HG03457 (cell line): ENCODE results near the gene KLK15.

Experiments used
- ATAC-seq: cut with Tn5 transposase; IDR thresholded peaks from one replicate; pipeline ENCODE4 v1.9.1; 2021; ENCODE audit warnings: moderate number of reproducible peaks; ENCODE audit not compliant: unreplicated experiment

The KLK15 gene

GRCh38 chr19:50833117-50833801, at the start of gene KLK15:
Gene KLK15, minus strand, starts transcription at chr19:50833574. Its CDS starts 2,082 bp downstream, at chr19:50831492.
- no peak for ATAC-seq

DNA sequence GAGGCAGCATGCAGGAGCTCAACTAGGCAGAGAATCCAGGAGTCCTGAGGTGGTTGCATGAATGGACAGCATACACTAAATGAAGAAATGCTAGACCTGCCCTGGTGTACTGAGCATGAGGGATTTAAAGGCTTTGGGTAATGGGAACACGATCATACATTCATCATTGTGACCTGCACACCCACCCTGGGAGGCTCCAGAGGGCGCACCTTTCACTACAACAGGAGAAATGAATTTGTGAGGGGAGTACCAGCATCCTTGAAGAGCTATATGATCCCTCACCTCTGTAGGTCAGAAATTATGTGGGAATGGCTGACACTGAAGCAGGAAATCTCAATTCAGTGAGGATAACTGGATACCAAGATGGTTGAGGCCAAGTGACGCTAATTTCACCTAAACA, 48.8 kb upstream of the KLK15 start:
- ATAC-seq = no peak

GRCh38 chr19:50880241-50880640, 46.9 kb upstream of the KLK15 start:
- ATAC-seq = no peak

- ATAC-seq = no peak
Observed at GRCh38 chr19:50878851-50879250, 45.5 kb upstream of the KLK15 start.

GRCh38 chr19:50877338-50877737, 44.0 kb upstream of the KLK15 start:
- no peak for ATAC-seq

GRCh38 chr19:50876456-50876855, 43.1 kb upstream of the KLK15 start:
- ATAC-seq = no peak

DNA sequence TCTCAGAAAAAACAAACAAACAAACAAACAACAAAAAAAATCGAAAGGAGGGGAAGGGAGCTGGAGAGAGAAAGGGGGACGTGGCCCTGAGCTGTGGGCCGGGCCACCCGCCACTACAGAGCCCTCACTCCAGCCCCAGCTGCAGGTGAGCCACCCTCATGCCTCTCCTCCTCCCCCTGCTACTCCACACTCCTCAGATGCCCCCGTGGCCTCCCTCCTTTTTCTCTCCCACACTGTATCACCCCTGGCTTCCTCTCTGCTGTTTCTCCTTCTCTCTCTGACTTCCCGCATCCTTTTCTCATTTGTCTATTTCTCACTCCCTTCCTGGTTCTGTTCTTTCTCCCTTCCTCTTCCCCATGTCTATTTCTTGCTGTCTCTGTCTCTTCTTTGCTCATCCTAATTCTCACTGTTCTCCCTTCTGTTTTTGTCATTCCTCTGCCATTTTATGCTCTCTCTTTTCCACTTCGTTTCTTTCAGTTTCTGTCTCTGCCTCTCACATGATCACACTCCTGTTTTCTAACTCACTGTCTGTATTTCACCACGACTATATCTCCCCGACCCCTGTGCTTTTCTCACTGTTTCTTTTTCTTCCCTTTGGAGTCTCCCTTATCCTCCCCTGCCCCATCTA, 42.5 kb upstream of the KLK15 start:
- ATAC-seq = no peak

DNA sequence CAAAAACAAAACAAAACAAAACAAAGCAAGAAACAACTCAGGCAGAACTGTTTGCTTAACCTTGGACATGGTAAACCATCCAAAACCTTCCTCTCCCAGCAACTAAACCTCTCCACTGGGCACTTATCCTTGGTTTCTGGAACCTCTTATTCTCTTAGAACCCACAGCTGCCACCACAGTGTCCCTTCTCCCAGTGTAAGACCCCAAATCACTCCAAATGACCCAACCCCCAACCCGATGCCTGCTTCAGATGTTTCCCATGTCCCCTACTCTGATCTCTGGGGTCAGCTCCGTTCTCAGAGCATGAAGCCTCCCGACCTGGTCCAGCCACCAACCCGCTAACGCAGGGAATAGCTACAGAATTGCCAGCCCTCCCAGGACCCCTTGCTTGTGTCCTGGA, 40.8 kb upstream of the KLK15 start:
- no peak for ATAC-seq

DNA sequence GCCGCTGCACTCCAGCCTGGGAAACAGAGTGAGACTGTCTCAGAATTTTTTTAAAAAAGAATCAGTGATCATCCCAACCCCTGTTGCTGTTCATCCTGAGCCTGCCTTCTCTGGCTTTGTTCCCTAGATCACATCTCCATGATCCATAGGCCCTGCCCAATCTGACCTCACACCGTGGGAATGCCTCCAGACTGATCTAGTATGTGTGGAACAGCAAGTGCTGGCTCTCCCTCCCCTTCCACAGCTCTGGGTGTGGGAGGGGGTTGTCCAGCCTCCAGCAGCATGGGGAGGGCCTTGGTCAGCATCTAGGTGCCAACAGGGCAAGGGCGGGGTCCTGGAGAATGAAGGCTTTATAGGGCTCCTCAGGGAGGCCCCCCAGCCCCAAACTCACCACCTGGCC, 39.7 kb upstream of the KLK15 start, which contains the start of gene KLK2:
TSS of gene KLK2 (plus strand) at position 384 of the 400 bp plus-strand sequence. CDS start 35 bp downstream, outside the sequence.
- ATAC-seq = no peak

DNA sequence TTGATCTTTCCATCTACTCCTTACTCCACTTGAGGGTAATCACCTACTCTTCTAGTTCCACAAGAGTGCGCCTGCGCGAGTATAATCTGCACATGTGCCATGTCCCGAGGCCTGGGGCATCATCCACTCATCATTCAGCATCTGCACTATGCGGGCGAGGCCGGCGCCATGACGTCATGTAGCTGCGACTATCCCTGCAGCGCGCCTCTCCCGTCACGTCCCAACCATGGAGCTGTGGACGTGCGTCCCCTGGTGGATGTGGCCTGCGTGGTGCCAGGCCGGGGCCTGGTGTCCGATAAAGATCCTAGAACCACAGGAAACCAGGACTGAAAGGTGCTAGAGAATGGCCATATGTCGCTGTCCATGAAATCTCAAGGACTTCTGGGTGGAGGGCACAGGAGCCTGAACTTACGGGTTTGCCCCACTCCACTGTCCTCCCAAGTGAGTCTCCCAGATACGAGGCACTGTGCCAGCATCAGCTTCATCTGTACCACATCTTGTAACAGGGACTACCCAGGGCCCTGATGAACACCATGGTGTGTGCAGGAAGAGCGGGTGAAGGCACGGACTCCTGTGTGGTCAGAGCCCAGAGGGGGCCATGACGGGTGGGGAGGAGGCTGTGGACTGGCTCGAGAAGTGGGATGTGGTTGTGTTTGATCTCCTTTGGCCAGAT, 37.2 kb upstream of the KLK15 start:
- no peak for ATAC-seq

DNA sequence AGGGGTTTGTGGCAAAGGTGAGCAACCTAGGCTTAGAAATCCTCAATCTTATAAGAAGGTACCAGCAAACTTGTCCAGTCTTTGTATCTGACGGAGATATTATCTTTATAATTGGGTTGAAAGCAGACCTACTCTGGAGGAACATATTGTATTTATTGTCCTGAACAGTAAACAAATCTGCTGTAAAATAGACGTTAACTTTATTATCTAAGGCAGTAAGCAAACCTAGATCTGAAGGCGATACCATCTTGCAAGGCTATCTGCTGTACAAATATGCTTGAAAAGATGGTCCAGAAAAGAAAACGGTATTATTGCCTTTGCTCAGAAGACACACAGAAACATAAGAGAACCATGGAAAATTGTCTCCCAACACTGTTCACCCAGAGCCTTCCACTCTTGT, 36.1 kb upstream of the KLK15 start:
- no peak for ATAC-seq

GRCh38 chr19:50861496-50862286, 28.3 kb upstream of the KLK15 start:
- ATAC-seq = no peak

DNA sequence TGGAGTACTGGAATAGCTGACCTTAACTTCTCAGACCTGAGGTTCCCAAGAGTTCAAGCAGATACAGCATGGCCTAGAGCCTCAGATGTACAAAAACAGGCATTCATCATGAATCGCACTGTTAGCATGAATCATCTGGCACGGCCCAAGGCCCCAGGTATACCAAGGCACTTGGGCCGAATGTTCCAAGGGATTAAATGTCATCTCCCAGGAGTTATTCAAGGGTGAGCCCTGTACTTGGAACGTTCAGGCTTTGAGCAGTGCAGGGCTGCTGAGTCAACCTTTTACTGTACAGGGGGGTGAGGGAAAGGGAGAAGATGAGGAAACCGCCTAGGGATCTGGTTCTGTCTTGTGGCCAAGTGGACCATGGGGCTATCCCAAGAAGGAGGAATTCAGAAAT, 27.6 kb upstream of the KLK15 start:
- no peak for ATAC-seq

DNA sequence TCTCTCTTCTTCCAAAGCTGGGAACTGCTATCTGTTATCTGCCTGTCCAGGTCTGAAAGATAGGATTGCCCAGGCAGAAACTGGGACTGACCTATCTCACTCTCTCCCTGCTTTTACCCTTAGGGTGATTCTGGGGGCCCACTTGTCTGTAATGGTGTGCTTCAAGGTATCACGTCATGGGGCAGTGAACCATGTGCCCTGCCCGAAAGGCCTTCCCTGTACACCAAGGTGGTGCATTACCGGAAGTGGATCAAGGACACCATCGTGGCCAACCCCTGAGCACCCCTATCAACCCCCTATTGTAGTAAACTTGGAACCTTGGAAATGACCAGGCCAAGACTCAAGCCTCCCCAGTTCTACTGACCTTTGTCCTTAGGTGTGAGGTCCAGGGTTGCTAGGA, 26.5 kb upstream of the KLK15 start:
- no peak for ATAC-seq

- ATAC-seq = no peak
Observed at GRCh38 chr19:50858886-50859285, 25.5 kb upstream of the KLK15 start.

DNA sequence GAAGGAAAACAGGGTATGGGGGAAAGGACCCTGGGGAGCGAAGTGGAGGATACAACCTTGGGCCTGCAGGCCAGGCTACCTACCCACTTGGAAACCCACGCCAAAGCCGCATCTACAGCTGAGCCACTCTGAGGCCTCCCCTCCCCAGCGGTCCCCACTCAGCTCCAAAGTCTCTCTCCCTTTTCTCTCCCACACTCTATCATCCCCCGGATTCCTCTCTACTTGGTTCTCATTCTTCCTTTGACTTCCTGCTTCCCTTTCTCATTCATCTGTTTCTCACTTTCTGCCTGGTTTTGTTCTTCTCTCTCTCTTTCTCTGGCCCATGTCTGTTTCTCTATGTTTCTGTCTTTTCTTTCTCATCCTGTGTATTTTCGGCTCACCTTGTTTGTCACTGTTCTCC, 24.0 kb upstream of the KLK15 start:
- ATAC-seq = no peak

DNA sequence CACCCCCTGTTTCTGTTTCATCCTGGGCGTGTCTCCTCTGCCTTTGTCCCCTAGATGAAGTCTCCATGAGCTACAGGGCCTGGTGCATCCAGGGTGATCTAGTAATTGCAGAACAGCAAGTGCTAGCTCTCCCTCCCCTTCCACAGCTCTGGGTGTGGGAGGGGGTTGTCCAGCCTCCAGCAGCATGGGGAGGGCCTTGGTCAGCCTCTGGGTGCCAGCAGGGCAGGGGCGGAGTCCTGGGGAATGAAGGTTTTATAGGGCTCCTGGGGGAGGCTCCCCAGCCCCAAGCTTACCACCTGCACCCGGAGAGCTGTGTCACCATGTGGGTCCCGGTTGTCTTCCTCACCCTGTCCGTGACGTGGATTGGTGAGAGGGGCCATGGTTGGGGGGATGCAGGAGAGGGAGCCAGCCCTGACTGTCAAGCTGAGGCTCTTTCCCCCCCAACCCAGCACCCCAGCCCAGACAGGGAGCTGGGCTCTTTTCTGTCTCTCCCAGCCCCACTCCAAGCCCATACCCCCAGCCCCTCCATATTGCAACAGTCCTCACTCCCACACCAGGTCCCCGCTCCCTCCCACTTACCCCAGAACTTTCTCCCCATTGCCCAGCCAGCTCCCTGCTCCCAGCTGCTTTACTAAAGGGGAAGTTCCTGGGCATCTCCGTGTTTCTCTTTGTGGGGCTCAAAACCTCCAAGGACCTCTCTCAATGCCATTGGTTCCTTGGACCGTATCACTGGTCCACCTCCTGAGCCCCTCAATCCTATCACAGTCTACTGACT, 21.4 kb upstream of the KLK15 start, which contains the start of gene KLK3:
TSS of gene KLK3 (plus strand) at position 280 of the 775 bp plus-strand sequence. CDS start at position 321, 41 bp downstream.
- ATAC-seq = no peak

GRCh38 chr19:50851620-50852019, 18.2 kb upstream of the KLK15 start:
- ATAC-seq = no peak

GRCh38 chr19:50850738-50851137, 17.4 kb upstream of the KLK15 start:
- no peak for ATAC-seq

DNA sequence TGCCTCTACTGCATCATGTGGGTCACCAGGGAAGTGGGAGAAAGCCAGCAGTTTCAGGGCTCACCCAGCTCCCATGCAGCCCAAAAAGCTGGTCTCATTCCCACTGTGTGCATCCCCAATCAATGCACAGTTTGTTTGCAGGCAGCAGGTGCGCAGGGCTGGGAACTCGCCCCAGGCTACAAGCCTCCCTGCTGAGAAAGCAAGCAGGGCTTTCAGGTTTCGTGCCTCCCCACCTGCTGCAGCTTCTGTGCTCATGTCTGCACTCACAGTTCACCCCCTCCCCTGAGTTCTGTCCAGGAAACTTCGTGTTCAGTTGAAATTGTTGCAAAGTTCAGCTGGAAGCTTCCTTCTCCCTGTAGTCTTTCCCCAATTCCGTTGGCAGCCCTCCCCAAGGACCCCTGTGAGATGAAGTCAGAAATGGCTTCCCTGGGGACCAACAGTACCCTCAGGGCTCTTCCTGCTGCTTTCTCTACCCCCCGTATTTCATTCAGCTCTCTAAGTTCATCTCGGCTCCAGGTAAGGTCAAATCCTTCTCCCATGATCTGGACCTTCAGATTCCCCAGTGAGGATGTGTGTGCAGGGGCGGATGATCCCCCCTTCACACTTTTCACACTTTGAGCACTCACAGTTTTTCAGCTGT, 11.0 kb upstream of the KLK15 start:
- no peak for ATAC-seq
